Effector memory CD8-positive, alpha-beta T cell (primary cell): ENCODE data around the gene BLOC1S3.
A peak's percentile ranks its signal among the peaks of the same experiment; 100 is the strongest.

Experiments used
- ATAC-seq: fragments of 150-1000 bp; cut with Tn5 transposase; replicated peaks from 2 replicates; pipeline ENCODE4 v1.10.0; 2021; ENCODE audit warnings: mild to moderate bottlenecking, moderate library complexity
- DNase-seq, 3 experiments: peaks; one replicate each; pipeline ENCODE4 v3.0.0; 2021
- H3K27ac Mint-ChIP-seq, 2 donors: one replicate each; pipeline ENCODE4 v1.8.0; 2022; ENCODE audit warnings: mild to moderate bottlenecking in 2 of 2, mixed read lengths in 2 of 2, moderate library complexity in 2 of 2
- H3K27me3 Mint-ChIP-seq, 2 donors: one replicate each; pipeline ENCODE4 v1.8.0; 2022; ENCODE audit warnings: mixed read lengths in 2 of 2
- H3K36me3 Mint-ChIP-seq: one replicate; pipeline ENCODE4 v1.8.0; 2022; ENCODE audit warnings: mild to moderate bottlenecking, moderate library complexity, mixed read lengths; ENCODE audit not compliant: insufficient read depth
- H3K4me1 Mint-ChIP-seq, 2 donors: one replicate each; pipeline ENCODE4 v1.8.0; 2022; ENCODE audit warnings: low read depth in 2 of 2, mixed read lengths in 2 of 2
- H3K4me3 Mint-ChIP-seq, 2 donors: one replicate each; pipeline ENCODE4 v1.8.0; 2022; ENCODE audit warnings: mild to moderate bottlenecking in 2 of 2, mixed read lengths in 2 of 2, moderate library complexity in 2 of 2
- H3K9me3 Mint-ChIP-seq, 2 donors: one replicate each; pipeline ENCODE4 v1.8.0; 2022; ENCODE audit warnings: mixed read lengths in 2 of 2

BLOC1S3 gene

GRCh38 chr19:45151821-45152503 is 26.6 kb upstream of the BLOC1S3 start:
- Mint-ChIP-seq H3K4me1 (peaks cover 19 to 20% of the 10 kb centered on the region in 2 donors), H3K4me3 (peak overlapping the region; percentile 61 to 86), H3K27me3 (peaks cover under 1 to 21% of the 10 kb centered on the region in 2 donors), H3K27ac (peak overlapping the region; percentile 16 to 57), H3K9me3 (no peaks in the 10 kb centered on the region), H3K36me3 (peaks cover 6% of the 10 kb centered on the region)
- DNase-seq (no peak), ATAC-seq (no peak)

DNA sequence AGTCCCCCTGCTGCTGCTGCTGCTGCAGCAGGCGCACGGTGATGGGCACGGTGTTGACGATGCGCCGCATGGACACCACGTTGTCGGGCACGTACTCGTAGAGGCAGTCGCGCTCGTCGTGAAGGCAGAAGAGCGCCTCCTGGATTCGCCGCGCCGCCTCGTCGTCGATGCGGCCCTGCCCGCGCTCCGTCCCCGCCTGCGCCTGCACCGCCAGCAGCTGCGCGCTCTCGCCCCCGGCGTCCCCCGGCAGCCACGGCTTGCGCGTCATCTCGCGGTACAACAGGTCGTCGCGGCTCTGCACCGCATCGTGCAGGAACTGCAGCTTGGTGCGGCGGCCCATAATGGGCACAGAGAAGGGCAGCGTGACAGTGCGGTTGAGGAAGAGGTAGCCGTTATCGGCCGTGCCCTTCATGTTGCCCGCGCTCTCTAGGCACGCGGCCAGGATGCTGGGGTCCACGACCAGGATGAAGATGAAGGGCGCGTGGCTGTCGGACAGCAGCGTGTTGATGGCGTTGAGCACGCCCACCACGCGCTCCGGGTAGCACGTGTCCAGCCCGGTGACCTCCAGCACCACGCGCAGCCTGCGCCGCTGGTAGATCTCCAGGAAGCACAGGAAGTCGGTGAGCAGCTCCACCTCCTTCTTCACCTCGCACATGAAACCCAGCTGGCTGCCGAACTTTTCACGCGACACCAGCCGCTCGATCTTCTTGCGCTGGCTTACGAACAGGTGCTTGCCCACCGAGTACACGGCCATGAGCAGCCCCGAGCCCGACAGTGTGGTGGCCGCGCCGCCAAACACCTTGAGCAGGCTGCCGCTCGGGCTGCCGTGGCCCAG is 25.9 kb upstream of the BLOC1S3 start:
- ATAC-seq: peak; percentile 79
- Mint-ChIP-seq H3K9me3 (no peaks in the 10 kb centered on the region), H3K27ac (peak overlapping the region; percentile 38 to 46), H3K4me1 (peaks cover 19 to 20% of the 10 kb centered on the region in 2 donors), H3K36me3 (peaks cover 6% of the 10 kb centered on the region), H3K4me3 (peak overlapping the region; percentile 76 to 86), H3K27me3 (peaks cover 4 to 29% of the 10 kb centered on the region in 2 donors)
- peak; percentile 39 to 44 (median 41) for DNase-seq

DNA sequence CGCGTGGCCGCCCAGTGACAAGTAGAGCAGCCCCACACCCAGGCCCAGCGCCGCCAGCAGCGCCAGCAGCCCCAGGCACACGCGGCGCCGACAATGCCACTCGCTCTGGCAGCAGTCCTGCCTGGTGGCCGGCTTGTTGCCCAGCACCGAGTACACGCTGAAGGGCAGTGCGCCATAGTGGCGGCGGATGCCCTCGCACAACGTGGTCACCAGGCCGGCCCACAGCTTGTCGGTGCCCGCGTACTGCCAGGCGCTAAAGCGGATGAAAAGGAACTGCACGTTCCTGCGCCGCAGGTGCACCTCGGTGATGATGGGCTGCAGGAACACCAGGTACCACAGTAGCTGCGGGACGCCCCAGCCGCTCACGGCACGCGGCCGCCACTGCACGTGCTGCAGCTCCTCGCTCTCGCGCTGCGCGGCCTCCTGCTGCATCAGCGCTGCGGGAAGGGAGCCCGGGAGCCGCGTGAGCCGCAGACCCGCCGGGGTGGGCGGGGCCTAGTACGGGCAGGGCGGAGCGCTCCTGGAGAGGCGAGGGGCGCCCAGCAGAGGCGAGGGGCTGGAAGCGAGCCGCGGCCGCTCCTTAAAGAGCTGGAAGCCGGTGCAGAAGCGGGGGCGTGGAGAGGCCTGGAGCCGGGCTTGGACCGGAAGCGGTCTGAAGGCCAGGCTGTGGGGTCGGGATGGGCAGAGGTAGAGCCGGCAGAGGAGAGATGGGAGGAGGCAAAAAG is 25.1 kb upstream of the BLOC1S3 start:
- Mint-ChIP-seq H3K9me3 (no peaks in the 10 kb centered on the region), H3K4me1 (peaks cover 20 to 22% of the 10 kb centered on the region in 2 donors), H3K27me3 (peaks cover 10 to 37% of the 10 kb centered on the region in 2 donors), H3K27ac (peak overlapping the region in 1 of 2 donors; percentile 38), H3K36me3 (peaks cover 6% of the 10 kb centered on the region), H3K4me3 (peak overlapping the region; percentile 76 to 86)
- ATAC-seq: peak; percentile 48
- peak in 2 of 3 experiments; percentile 13 to 22 for DNase-seq

GRCh38 chr19:45154064-45154827 is 24.3 kb upstream of the BLOC1S3 start:
- ATAC-seq (no peak), DNase-seq (no peak)
- no peaks in the 10 kb centered on the region for H3K9me3 Mint-ChIP-seq
- H3K36me3 Mint-ChIP-seq: peaks cover 6% of the 10 kb centered on the region
- H3K27ac Mint-ChIP-seq: no peak overlapping the region
- H3K4me3 Mint-ChIP-seq: peak overlapping the region; percentile 76 to 86
- peaks cover 17 to 20% of the 10 kb centered on the region in 2 donors for H3K4me1 Mint-ChIP-seq
- peaks cover 10 to 42% of the 10 kb centered on the region in 2 donors for H3K27me3 Mint-ChIP-seq

GRCh38 chr19:45156011-45156630 is 22.5 kb upstream of the BLOC1S3 start:
- H3K4me3 Mint-ChIP-seq: no peak overlapping the region
- peaks cover 10 to 42% of the 10 kb centered on the region in 2 donors for H3K27me3 Mint-ChIP-seq
- H3K36me3 Mint-ChIP-seq: peaks cover 6% of the 10 kb centered on the region
- no peak for ATAC-seq
- H3K9me3 Mint-ChIP-seq: no peaks in the 10 kb centered on the region
- peaks cover 13 to 18% of the 10 kb centered on the region in 2 donors for H3K4me1 Mint-ChIP-seq
- DNase-seq: no peak
- peak overlapping the region in 1 of 2 donors; percentile 75 for H3K27ac Mint-ChIP-seq

DNA sequence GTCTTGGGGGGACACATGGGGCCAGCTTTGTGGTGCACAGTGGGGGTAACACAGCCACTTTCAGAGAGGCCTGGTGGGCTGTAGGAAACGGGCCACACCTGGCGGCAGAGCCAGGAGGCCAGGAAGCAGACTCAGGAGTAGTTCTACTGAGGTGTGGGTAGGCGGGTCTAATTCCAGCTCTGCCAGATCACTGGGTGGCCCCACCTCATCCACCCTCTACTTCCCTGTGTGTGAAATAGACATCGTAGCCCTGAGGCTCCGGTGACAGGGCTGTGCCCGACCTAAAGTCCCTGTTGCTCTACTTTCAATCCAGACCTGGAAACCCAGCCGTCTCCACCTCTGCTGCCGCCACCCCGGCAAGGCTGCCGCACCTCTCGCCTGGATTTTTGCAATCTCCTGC is 21.8 kb upstream of the BLOC1S3 start:
- Mint-ChIP-seq H3K27me3 (peaks cover 10 to 42% of the 10 kb centered on the region in 2 donors), H3K4me1 (peaks cover 13 to 17% of the 10 kb centered on the region in 2 donors), H3K27ac (peak overlapping the region in 1 of 2 donors; percentile 75), H3K4me3 (no peak overlapping the region), H3K9me3 (no peaks in the 10 kb centered on the region), H3K36me3 (peaks cover 6% of the 10 kb centered on the region)
- DNase-seq (no peak), ATAC-seq (no peak)

DNA sequence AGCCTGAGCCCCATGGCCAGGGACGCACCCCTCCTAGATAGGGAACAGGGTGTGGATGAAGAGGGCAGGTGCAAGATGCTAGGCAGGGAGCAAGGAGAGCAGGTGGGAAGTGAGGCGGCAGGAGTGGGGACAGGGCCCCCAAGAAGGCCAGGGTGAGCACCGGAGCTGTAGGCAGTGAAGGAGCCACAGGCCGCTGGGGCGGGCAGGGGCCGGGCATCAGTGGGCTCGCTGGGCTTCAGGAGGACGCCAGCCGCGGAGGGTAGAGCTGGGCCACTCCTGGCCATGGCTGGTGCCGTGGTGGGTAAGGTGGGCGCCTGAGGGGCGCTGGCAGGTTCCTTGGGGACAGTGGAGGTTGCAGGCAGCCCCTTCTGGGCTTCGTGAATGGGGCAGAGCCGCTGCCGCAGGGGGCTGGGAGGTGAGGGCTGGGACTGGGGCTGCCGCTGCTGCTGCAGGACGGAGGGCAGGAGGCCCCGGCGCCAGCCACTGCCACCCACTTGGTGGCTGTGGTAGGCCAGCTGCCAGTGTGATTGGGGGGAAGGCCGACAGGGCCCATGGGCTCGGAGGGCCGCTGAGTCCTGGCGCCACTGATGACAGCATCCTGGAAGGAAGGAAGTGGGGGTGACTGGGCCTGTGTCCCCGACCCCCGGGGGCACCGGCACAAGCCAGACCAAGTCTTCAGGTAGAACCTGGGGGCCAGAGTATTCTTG is 19.9 kb upstream of the BLOC1S3 start:
- DNase-seq: no peak
- Mint-ChIP-seq H3K4me3 (no peak overlapping the region), H3K9me3 (no peaks in the 10 kb centered on the region), H3K4me1 (peaks cover 11 to 13% of the 10 kb centered on the region in 2 donors), H3K27me3 (peaks cover 10 to 40% of the 10 kb centered on the region in 2 donors), H3K27ac (no peak overlapping the region), H3K36me3 (peaks cover 2% of the 10 kb centered on the region)
- no peak for ATAC-seq

- ATAC-seq (no peak), DNase-seq (no peak)
- H3K4me1 Mint-ChIP-seq: peaks cover 11 to 15% of the 10 kb centered on the region in 2 donors
- H3K9me3 Mint-ChIP-seq: no peaks in the 10 kb centered on the region
- H3K27me3 Mint-ChIP-seq: peaks cover 10 to 32% of the 10 kb centered on the region in 2 donors
- H3K36me3 Mint-ChIP-seq: peaks cover 2% of the 10 kb centered on the region
- no peak overlapping the region for H3K4me3 Mint-ChIP-seq
- H3K27ac Mint-ChIP-seq: peak overlapping the region in 1 of 2 donors; percentile 16
These were observed 19.2 kb upstream of the BLOC1S3 start for GRCh38 chr19:45159210-45159970.

- peaks cover 2% of the 10 kb centered on the region for H3K36me3 Mint-ChIP-seq
- H3K27ac Mint-ChIP-seq: peak overlapping the region; percentile 16 to 74
- H3K9me3 Mint-ChIP-seq: no peaks in the 10 kb centered on the region
- H3K27me3 Mint-ChIP-seq: peaks cover 10 to 31% of the 10 kb centered on the region in 2 donors
- H3K4me1 Mint-ChIP-seq: peaks cover 13 to 18% of the 10 kb centered on the region in 2 donors
- ATAC-seq (no peak), DNase-seq (no peak)
- no peak overlapping the region for H3K4me3 Mint-ChIP-seq
These were observed 18.6 kb upstream of the BLOC1S3 start for GRCh38 chr19:45159971-45160324.

- H3K36me3 Mint-ChIP-seq: peaks cover 2% of the 10 kb centered on the region
- H3K4me3 Mint-ChIP-seq: no peak within 1 kb of the TSS
- no peak for ATAC-seq
- DNase-seq: no peak
- H3K27ac Mint-ChIP-seq: peak within 1 kb of the TSS; percentile 16 to 74
- peaks cover 10 to 30% of the 10 kb centered on the region in 2 donors for H3K27me3 Mint-ChIP-seq
- peaks cover 13 to 20% of the 10 kb centered on the region in 2 donors for H3K4me1 Mint-ChIP-seq
- no peaks in the 10 kb centered on the region for H3K9me3 Mint-ChIP-seq
These were observed 17.5 kb upstream of the BLOC1S3 start, which contains the start of gene NKPD1 for GRCh38 chr19:45160870-45161737. TSS of gene NKPD1 (minus strand) at chr19:45160982. CDS start at chr19:45160150, 832 bp downstream.
